Nephron (organoid): Measurements from ENCODE around the gene BRD4.

Experiments used
- H3K27ac Mint-ChIP-seq, 3 experiments: 2 replicates each; pipeline ENCODE4 v1.8.0; 2020; ENCODE audit warnings: mixed read lengths in 3 of 3, mild to moderate bottlenecking in 2 of 3, moderate library complexity in 1 of 3
- H3K27me3 Mint-ChIP-seq: 2 replicates; pipeline ENCODE4 v1.8.0; 2021; ENCODE audit warnings: low read depth, mild to moderate bottlenecking, moderate library complexity, mixed read lengths
- H3K36me3 Mint-ChIP-seq: 2 replicates; pipeline ENCODE4 v1.8.0; 2020; ENCODE audit warnings: low read depth, mixed read lengths
- H3K4me1 Mint-ChIP-seq: 2 replicates; pipeline ENCODE4 v1.8.0; 2020; ENCODE audit warnings: mixed read lengths
- H3K4me3 Mint-ChIP-seq, 3 experiments: 2 replicates each; pipeline ENCODE4 v1.8.0; 2020; ENCODE audit warnings: mild to moderate bottlenecking in 3 of 3, mixed read lengths in 3 of 3, moderate library complexity in 2 of 3
- H3K9me3 Mint-ChIP-seq: 2 replicates; pipeline ENCODE4 v1.8.0; 2020; ENCODE audit warnings: mixed read lengths
- TF ChIP-seq, protein P1 (sequence below), 3 experiments: fragments of 200-600 bp; sonication (generic); IDR thresholded peaks; one replicate each; pipeline ENCODE4 v1.5.0; 2021; ENCODE audit warnings: antibody characterized with exemption in 3 of 3; ENCODE audit not compliant: unreplicated experiment in 3 of 3

The BRD4 gene

GRCh38 chr19:15248106-15248505 is 84.2 kb downstream of the BRD4 start:
- H3K4me1 Mint-ChIP-seq, result peaks cover 76% of the 10 kb centered on the region
- peak overlapping the region in 1 of 3 experiments; percentile 62 for H3K4me3 Mint-ChIP-seq
- H3K27me3 Mint-ChIP-seq, result peaks cover 4% of the 10 kb centered on the region
- TF ChIP-seq, protein P1, sequence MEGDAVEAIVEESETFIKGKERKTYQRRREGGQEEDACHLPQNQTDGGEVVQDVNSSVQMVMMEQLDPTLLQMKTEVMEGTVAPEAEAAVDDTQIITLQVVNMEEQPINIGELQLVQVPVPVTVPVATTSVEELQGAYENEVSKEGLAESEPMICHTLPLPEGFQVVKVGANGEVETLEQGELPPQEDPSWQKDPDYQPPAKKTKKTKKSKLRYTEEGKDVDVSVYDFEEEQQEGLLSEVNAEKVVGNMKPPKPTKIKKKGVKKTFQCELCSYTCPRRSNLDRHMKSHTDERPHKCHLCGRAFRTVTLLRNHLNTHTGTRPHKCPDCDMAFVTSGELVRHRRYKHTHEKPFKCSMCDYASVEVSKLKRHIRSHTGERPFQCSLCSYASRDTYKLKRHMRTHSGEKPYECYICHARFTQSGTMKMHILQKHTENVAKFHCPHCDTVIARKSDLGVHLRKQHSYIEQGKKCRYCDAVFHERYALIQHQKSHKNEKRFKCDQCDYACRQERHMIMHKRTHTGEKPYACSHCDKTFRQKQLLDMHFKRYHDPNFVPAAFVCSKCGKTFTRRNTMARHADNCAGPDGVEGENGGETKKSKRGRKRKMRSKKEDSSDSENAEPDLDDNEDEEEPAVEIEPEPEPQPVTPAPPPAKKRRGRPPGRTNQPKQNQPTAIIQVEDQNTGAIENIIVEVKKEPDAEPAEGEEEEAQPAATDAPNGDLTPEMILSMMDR (IDR thresholded peaks at IDR 0.05; ENCODE audit: unreplicated experiment in 3 of 3), result no peak
- H3K36me3 Mint-ChIP-seq, result peaks cover 49% of the 10 kb centered on the region
- H3K9me3 Mint-ChIP-seq, result no peaks in the 10 kb centered on the region
- peak overlapping the region; percentile 97 to 100 (median 97) for H3K27ac Mint-ChIP-seq

DNA sequence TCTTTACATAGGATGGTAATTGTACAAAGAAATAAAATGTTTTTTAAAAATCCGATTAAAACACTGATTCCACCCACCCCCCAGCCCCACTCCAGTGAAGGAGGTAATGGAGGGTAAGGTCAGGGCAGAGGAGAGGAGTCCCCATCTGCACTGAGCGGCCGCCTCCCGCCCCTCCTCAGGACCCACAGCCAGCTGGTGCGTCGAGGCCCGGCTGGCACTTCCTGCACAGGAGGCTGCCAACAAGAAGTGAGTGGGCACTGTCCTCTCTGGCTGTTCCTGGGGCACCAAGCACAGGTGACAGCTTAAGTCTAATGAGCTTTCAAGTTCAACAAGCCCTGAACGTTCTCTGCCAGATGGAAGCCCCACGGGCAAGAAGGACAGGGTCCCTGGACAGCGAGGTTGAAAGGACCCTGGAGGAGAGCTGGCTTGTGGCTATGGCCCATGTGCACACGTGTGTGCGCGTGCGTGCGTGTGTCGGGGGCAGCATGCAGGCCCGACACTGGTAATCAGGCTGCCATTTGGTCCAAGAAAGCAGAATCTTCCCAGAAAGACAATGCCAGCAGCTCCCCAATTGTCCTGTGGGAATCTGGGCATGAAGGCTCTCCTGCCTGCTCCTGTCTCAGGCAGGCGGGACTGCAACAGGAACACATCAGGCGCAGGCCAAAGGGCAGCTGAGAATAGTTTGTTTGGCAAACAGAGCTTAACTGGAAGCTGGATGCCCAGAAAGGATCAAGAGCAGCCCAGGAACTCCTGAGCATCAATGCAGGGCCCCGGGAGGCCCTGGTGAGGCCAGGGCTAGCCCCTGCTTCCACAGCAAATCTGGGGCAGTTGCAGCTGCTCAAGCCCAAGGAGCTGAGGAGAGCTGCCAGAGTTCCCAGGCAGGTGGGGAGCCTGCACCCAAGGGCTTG is 85.0 kb downstream of the BRD4 start:
- no peaks in the 10 kb centered on the region for H3K9me3 Mint-ChIP-seq
- TF ChIP-seq, protein P1 (IDR thresholded peaks at IDR 0.05; ENCODE audit: unreplicated experiment in 3 of 3), result no peak
- H3K4me1 Mint-ChIP-seq, result peaks cover 72% of the 10 kb centered on the region
- peaks cover 1% of the 10 kb centered on the region for H3K27me3 Mint-ChIP-seq
- no peak overlapping the region for H3K4me3 Mint-ChIP-seq
- peak overlapping the region; percentile 97 to 100 (median 97) for H3K27ac Mint-ChIP-seq
- H3K36me3 Mint-ChIP-seq, result peaks cover 48% of the 10 kb centered on the region

DNA sequence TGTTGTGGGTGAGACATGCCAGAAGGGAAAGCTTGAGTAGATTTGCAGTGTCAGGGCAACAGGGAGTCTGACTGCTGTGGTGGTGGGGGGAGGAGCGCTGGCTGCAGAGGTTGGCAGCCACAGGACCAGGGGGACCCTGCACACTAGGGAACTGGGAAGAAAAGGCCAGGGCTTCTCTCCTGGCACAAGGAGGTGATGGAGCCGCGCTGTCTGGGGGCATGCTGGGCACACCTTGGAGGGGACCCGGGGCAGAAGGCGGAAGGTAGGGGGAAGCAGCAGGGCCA is 86.2 kb downstream of the BRD4 start:
- H3K27me3 Mint-ChIP-seq, result no peaks in the 10 kb centered on the region
- TF ChIP-seq, protein P1 (IDR thresholded peaks at IDR 0.05; ENCODE audit: unreplicated experiment in 3 of 3), result no peak
- H3K27ac Mint-ChIP-seq, result peak overlapping the region; percentile 12 to 100 (median 53)
- H3K9me3 Mint-ChIP-seq, result no peaks in the 10 kb centered on the region
- peak overlapping the region in 2 of 3 experiments; percentile 6 to 16 for H3K4me3 Mint-ChIP-seq
- H3K36me3 Mint-ChIP-seq, result peaks cover 43% of the 10 kb centered on the region
- peaks cover 60% of the 10 kb centered on the region for H3K4me1 Mint-ChIP-seq

GRCh38 chr19:15245370-15246197 is 86.8 kb downstream of the BRD4 start:
- TF ChIP-seq, protein P1 (IDR thresholded peaks at IDR 0.05; ENCODE audit: unreplicated experiment in 3 of 3), result no peak
- Mint-ChIP-seq H3K36me3 (peaks cover 43% of the 10 kb centered on the region), H3K4me3 (peak overlapping the region in 1 of 3 experiments; percentile 16), H3K27me3 (no peaks in the 10 kb centered on the region), H3K4me1 (peaks cover 54% of the 10 kb centered on the region), H3K27ac (peak overlapping the region; percentile 65 to 100 (median 66)), H3K9me3 (no peaks in the 10 kb centered on the region)

DNA sequence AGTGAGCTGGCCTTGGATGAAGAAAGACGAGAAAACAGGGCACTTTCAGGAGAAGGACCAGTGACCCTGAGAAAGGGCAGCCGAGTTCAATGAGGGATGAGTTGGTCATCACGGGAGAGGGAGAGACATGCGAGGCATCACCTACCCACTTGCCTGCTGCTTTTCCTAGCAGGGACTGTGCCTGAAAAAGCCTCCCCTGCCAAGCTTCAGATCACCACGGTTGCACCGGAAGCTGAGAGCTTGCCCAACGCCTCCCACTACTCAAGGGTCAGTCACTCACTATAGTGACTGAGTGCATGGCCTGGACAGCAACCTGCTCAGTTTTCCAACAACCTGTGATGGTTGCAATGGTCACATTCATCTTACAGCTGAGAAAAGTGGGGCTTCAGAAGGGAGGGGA is 87.5 kb downstream of the BRD4 start:
- H3K27ac Mint-ChIP-seq, result peak overlapping the region; percentile 47 to 66 (median 65)
- no peak overlapping the region for H3K4me3 Mint-ChIP-seq
- TF ChIP-seq, protein P1 (IDR thresholded peaks at IDR 0.05; ENCODE audit: unreplicated experiment in 3 of 3), result no peak
- H3K9me3 Mint-ChIP-seq, result no peaks in the 10 kb centered on the region
- H3K27me3 Mint-ChIP-seq, result no peaks in the 10 kb centered on the region
- H3K36me3 Mint-ChIP-seq, result peaks cover 45% of the 10 kb centered on the region
- peaks cover 46% of the 10 kb centered on the region for H3K4me1 Mint-ChIP-seq
